Epithelial cell of esophagus (primary cell): Measurements from ENCODE around the gene RPL28.
A peak's percentile ranks its signal among the peaks of the same experiment; 100 is the strongest.

Experiments
- DNase-seq: peaks from one replicate; pipeline ENCODE4 v3.0.0; 2010; ENCODE audit warnings: low read depth
- H3K4me3 ChIP-seq: 2 replicates; pipeline ENCODE4 v1.5.1; 2011; ENCODE audit warnings: mild to moderate bottlenecking, low read length, control low read depth
- TF ChIP-seq, protein P1 (sequence below): IDR thresholded peaks from 2 replicates; pipeline ENCODE4 v1.5.1; 2011; ENCODE audit warnings: low read depth, mild to moderate bottlenecking, low read length, control low read depth, inconsistent platforms; ENCODE audit not compliant: insufficient read depth; ENCODE audit errors: missing control alignments

Gene RPL28

DNA sequence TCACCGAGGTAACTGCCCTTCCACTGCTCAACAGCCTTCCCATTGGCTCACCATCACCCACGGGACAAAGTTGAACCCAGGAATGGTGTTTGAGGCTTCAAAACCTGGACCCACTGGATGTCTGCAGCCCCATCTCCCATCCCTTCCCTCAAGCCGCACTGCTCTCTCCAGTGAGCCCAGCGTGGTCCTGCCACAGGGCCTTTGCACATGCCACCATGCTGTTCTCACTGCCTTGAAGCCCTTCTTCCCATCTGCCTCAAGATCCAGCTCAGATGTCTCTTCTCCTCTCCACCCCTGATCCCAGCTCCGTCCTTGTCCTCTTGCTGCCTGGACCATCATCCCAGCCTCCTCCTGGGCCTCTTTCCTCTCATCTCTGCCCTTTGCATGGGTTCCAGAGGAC, 53.3 kb downstream of the RPL28 start:
- DNase-seq: no peak
- TF ChIP-seq, protein P1, sequence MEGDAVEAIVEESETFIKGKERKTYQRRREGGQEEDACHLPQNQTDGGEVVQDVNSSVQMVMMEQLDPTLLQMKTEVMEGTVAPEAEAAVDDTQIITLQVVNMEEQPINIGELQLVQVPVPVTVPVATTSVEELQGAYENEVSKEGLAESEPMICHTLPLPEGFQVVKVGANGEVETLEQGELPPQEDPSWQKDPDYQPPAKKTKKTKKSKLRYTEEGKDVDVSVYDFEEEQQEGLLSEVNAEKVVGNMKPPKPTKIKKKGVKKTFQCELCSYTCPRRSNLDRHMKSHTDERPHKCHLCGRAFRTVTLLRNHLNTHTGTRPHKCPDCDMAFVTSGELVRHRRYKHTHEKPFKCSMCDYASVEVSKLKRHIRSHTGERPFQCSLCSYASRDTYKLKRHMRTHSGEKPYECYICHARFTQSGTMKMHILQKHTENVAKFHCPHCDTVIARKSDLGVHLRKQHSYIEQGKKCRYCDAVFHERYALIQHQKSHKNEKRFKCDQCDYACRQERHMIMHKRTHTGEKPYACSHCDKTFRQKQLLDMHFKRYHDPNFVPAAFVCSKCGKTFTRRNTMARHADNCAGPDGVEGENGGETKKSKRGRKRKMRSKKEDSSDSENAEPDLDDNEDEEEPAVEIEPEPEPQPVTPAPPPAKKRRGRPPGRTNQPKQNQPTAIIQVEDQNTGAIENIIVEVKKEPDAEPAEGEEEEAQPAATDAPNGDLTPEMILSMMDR: no peak
- no peak overlapping the region for H3K4me3 ChIP-seq

DNA sequence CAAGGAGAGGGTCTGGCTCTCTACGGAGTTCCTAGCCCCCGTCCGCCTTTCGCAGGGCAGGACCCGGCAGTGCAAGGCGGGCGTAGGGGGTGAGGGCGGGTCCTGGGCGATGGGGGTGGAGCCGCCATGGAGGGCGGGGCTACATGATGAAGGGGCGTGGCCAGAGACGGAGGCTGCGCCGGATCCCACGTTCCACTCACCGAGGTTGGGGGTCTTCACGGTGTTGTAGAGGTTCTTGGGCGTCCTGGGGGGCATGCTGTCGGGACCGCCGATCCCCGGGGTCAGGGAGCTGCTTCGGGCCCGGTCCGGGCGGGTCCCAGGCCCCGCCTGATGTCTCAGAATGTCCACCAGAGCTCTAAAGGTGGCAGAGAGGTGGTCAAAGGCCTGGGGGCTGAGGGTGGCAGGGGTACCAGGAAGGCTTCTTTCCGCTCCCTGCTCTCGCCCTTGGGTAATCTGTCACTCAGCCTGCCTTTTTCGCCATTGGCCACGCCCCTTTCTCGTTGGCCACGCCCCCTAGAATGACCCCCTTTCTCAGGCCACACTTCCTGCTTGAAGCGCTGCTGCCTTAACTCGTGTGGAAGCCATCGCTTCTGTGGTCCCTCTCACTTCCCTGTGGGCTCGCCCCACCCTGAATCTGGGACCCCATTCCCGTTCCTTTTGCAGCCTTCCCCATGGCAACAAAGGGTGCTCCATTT, 54.8 kb downstream of the RPL28 start:
- DNase-seq: no peak
- no peak overlapping the region for H3K4me3 ChIP-seq
- TF ChIP-seq, protein P1: no peak

DNA sequence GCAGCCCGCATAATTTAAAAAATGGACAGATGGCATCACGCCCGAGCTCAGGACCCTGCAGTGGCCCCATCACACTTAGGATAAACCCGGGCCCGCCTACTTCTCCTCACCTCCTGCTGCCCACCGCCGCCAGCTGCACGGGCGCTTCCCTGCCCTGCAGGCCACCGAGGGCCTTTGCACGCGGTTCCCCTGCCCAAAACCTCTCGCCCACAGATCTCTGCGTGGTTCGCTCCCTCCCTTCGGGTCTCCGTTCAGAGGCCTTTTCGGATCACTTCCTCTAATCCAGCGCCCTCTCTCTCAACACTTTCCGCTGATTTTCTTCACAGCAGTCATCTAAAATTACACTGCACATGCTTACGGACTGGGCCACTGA, 55.6 kb downstream of the RPL28 start:
- no peak for DNase-seq
- TF ChIP-seq, protein P1: no peak
- H3K4me3 ChIP-seq: no peak overlapping the region

DNA sequence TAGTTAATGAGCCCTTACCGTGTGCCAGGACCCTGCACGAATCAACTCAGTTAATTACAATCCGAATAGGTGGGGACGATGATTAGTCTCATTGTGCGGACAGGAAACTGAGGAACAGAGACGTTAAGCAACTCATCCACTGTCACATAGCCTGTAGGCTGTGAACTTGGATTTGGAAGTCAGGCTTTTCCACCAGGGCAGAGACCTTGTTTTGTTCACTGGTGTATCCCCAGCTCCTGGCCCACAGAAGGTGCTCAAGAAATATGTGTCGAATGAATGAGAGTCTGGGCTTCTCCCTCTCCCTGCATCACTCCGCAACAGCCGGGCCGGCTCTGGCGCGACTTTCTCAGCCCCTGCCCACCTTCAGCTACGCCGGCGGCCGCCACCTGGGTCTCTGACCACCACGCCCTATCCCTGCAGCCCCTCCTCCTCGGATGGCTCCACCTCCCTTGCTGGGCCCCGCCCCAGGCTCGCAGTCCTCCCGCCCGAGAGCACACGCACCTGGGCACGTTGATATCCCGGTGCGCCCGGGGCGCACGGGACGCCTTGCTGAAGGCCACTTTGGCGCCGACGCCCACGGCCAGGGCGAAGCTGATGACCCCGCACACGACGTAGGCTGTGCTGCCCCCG, 56.1 kb downstream of the RPL28 start:
- peak; percentile 23 for DNase-seq
- H3K4me3 ChIP-seq: no peak overlapping the region
- TF ChIP-seq, protein P1: no peak

DNA sequence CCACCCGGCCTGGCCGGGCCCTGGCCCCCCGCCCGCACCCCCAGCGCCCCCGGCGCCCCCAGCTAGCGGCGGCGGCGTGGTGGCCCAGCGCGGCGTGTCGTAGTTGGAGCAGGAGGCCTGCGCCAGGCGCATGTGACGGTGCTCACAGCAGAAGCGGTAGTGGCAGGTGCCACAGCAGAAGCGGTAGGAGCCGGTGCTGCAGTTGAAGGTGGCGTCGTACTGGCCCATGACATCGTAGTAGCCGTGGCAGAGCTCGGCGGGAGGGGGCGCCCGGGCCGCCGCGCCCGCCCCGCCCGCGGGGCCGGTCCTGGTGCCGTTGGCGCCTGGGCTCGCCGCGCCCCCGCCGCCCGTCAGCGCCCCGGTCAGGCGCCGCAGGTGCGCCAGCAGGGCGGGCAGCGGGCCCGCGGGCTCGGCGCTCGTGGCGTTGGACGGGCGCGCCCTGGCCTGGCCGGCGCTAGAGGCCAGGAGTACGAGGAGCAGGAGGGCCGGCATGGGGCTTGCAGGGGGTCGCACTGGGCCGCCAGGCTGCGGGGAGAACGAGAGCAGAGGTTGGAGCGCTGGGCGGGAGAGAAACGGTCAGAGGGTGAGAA, 56.7 kb downstream of the RPL28 start:
- no peak for DNase-seq
- TF ChIP-seq, protein P1: no peak
- no peak overlapping the region for H3K4me3 ChIP-seq

DNA sequence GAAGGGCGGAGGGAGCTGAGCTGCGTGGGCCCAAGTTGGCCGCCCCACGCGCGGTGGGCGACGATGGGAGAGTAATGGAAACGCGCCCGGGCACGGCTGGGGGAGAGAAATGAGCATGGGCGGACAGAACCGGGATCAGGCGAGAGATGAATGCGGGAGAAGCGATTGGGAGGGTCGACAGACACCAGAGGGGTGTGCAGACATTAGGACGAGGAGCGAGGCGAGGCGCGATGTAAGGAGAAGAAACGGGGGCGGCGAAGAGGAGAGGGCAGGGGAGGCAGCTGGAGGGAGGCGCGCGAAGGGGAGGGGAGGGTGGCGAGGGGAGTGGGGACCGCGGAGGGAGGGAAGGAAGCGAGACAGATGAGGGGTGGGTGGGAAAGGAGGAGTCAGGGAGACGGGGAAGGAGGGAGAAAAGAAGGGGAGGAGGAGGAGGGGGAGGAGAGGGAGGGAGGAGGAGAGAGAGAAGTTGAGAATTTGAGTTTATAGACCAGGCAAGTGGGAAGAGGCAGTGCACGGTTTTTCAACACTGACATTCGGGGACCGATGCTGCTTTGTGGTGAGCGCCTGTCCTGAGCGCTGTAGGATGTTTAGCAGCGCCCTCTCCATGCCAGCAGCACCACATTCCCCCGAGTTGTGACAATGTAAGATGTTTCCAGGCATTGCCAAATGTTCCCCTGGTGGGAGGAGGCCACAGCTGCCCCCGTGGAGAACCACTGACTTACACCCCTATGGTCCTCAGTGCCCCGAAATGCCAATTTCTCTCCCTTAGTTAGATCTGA, 57.5 kb downstream of the RPL28 start, which contains the start of gene SHISA7:
TSS of gene SHISA7 (minus strand) at position 256 of the 779 bp plus-strand sequence. CDS start 437 bp downstream, outside the sequence.
- TF ChIP-seq, protein P1: no peak
- DNase-seq: no peak
- no peak within 1 kb of the TSS for H3K4me3 ChIP-seq
